GM06990 (cell line): Measurements from ENCODE around the gene KIAA1671.

ENCODE experiments used
- DNase-seq: peaks from one replicate; pipeline ENCODE4 v3.0.0-alpha.2; 2011; ENCODE audit not compliant: insufficient read length; ENCODE audit errors: extremely low read depth
- H3K27me3 ChIP-seq: replicated peaks from 2 replicates; pipeline ENCODE4 v1.6.0; 2011; ENCODE audit warnings: low read length; ENCODE audit not compliant: control insufficient read depth, insufficient read depth
- H3K36me3 ChIP-seq: 2 replicates; pipeline ENCODE4 v1.5.1; 2011; ENCODE audit warnings: low read length; ENCODE audit not compliant: control insufficient read depth, insufficient read depth
- H3K4me3 ChIP-seq: replicated peaks from 2 replicates; pipeline ENCODE4 v1.5.1; 2011; ENCODE audit warnings: low read depth, mild to moderate bottlenecking, control low read depth, low read length
- CTCF ChIP-seq: IDR thresholded peaks from 2 replicates; pipeline ENCODE4 v1.5.1; 2011; ENCODE audit warnings: low read length, control low read depth, mild to moderate bottlenecking, inconsistent platforms; ENCODE audit not compliant: insufficient read depth, poor library complexity, severe bottlenecking

KIAA1671 gene

DNA sequence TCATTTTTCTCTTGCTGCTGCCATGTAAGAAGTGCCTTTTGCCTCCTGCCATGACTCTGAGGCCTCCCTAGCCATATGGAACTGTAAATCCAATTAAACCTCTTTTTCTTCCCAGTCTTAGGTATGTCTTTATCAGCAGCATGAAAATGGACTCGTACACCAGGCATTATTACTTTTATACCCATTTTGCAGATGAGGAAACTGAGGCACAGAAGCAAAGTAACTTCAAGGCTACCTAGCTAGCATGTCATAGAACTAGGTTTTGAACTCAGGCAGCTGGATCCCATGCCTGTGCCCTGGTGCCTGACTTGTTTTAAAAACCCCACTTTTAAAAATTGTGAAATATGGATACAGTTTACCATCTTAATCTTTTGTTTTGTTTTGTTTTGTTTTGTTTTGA is 25.8 kb downstream of the KIAA1671 start:
- H3K4me3 ChIP-seq, result no peak overlapping the region
- TF ChIP-seq CTCF, result no peak
- no peaks in the 10 kb centered on the region for H3K36me3 ChIP-seq
- no peak for DNase-seq
- H3K27me3 ChIP-seq, result peaks cover 1% of the 10 kb centered on the region

GRCh38 chr22:24981066-24981465 is 28.6 kb downstream of the KIAA1671 start:
- H3K27me3 ChIP-seq, result no peaks in the 10 kb centered on the region
- no peak for TF ChIP-seq CTCF

GRCh38 chr22:24981656-24982055 is 29.1 kb downstream of the KIAA1671 start:
- DNase-seq, result no peak
- no peak for TF ChIP-seq CTCF
- Histone ChIP-seq H3K36me3 (no peaks in the 10 kb centered on the region), H3K4me3 (no peak overlapping the region), H3K27me3 (no peaks in the 10 kb centered on the region)

More at GRCh38 chr22:24981066-24981465, 28.6 kb downstream of the KIAA1671 start:
- DNase-seq, result no peak
- Histone ChIP-seq H3K36me3 (no peaks in the 10 kb centered on the region), H3K4me3 (no peak overlapping the region)

GRCh38 chr22:24982301-24983056 is 30.0 kb downstream of the KIAA1671 start:
- no peak for TF ChIP-seq CTCF
- H3K4me3 ChIP-seq, result no peak overlapping the region
- H3K36me3 ChIP-seq, result no peaks in the 10 kb centered on the region
- no peaks in the 10 kb centered on the region for H3K27me3 ChIP-seq
- no peak for DNase-seq

DNA sequence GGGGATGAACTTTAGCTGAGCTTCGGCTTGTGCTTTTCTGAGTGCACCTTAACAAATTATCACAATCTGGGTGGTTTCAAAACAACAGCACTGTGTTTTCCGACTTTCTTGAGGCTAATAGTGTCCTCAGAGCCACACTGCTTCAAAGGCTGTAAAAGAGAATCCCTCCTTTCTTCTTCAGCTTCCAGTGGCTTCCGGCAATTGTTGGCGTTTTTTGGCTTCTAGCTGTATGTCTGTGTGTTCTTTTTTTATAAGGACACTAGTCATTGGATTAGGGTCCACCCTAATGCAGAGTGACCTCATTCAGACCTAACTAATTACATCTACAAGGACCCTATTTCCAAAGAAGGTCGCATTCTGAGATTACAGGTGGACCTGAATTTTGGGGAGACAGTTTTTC is 30.6 kb downstream of the KIAA1671 start:
- DNase-seq, result no peak
- Histone ChIP-seq H3K4me3 (no peak overlapping the region), H3K36me3 (no peaks in the 10 kb centered on the region), H3K27me3 (no peaks in the 10 kb centered on the region)
- no peak for TF ChIP-seq CTCF
